SK-N-SH treated with all-trans-retinoic acid at 6 μM for 48 hours (cell line): ENCODE results near the gene NCAPG2.

Source experiments
- ISL1 ChIP-seq: fragments of 250-450 bp; sonication (Bioruptor Pico); IDR thresholded peaks from 2 replicates; pipeline ENCODE4 v2.1.2; 2022; ENCODE audit warnings: mild to moderate bottlenecking, moderate library complexity
- RARB ChIP-seq: fragments of 250-450 bp; sonication (Bioruptor Pico); IDR thresholded peaks from 2 replicates; pipeline ENCODE4 v1.8.0; 2021; ENCODE audit warnings: mild to moderate bottlenecking, moderate library complexity
- SNAI2 ChIP-seq: fragments of 250-450 bp; sonication (Bioruptor Pico); IDR thresholded peaks from 2 replicates; pipeline ENCODE4 v1.5.0; 2020; ENCODE audit warnings: mild to moderate bottlenecking, moderate library complexity

- no peak for TF ChIP-seq SNAI2 (CRISPR knock-in tag)
- TF ChIP-seq ISL1 (CRISPR knock-in tag): no peak
- no peak for TF ChIP-seq RARB (CRISPR knock-in tag)
Observed at GRCh38 chr7:158680754-158681153, 23.9 kb downstream of the NCAPG2 start.
